SK-N-SH (cell line): Measurements from ENCODE around the gene CAPN10. TPM values are rescaled to one million over a fixed set of nuclear protein-coding genes. Genes with fewer than 3 reads are reported as not detected.

ENCODE experiments used
- CTCF ChIA-PET: fragments of 300-600, 350-600 bp; formaldehyde crosslinking; extraction: SDS; loops from one replicate; lab custom pipeline; 2021; lab: Yijun Ruan, JAX
- POLR2A ChIA-PET: fragments of 350-600 bp; sonication (Branson Sonifier 250); formaldehyde crosslinking; extraction: SDS; loops from one replicate; lab custom pipeline; 2020; ENCODE audit warnings: antibody characterized with exemption, inconsistent platforms; lab: Yijun Ruan, JAX
- DNase-seq: peaks from one replicate; pipeline ENCODE4 v3.0.0; 2012
- H2AFZ ChIP-seq: fragments of 200-600 bp; sonication (generic); 2 replicates; pipeline ENCODE4 v1.8.1; 2016; ENCODE audit warnings: antibody characterized with exemption, mild to moderate bottlenecking, low read depth
- H3F3A ChIP-seq: fragments of 200-600 bp; sonication (generic); replicated peaks from 2 replicates; pipeline ENCODE3; 2016; ENCODE audit warnings: antibody characterized with exemption, mild to moderate bottlenecking; ENCODE audit not compliant: insufficient read depth
- H3K27ac ChIP-seq, 2 experiments: fragments of 200-500 bp in 1 of 2; fragments of 200-600 bp in 1 of 2; sonication (Bioruptor generic) in 1 of 2; sonication (generic), shearing (Covaris generic) in 1 of 2; 2 replicates each; pipeline versions ENCODE4 v1.5.1 to v1.6.1; 2014 to 2016; ENCODE audit warnings: low read depth in 2 of 2, inconsistent platforms in 1 of 2, low read length in 1 of 2, mild to moderate bottlenecking in 1 of 2, mixed read lengths in 1 of 2
- H3K27me3 ChIP-seq: fragments of 200-600 bp; sonication (generic), shearing (Covaris generic); 2 replicates; pipeline ENCODE4 v1.6.1; 2016; ENCODE audit warnings: mixed run types; ENCODE audit not compliant: insufficient read depth
- H3K36me3 ChIP-seq, 2 experiments: fragments of 200-500 bp in 1 of 2; fragments of 200-600 bp in 1 of 2; sonication (Bioruptor generic) in 1 of 2; sonication (generic) in 1 of 2; replicated peaks in 1 of 2; 2 replicates each; pipeline versions ENCODE3 to v1.5.1; 2014 to 2016; ENCODE audit warnings: low read length in 1 of 2, mild to moderate bottlenecking in 1 of 2; ENCODE audit not compliant: insufficient read depth in 2 of 2, control insufficient read depth in 1 of 2
- H3K4me1 ChIP-seq, 2 experiments: fragments of 200-500 bp in 1 of 2; fragments of 200-600 bp in 1 of 2; sonication (Bioruptor generic) in 1 of 2; sonication (generic), shearing (Covaris generic) in 1 of 2; 2 replicates each; pipeline versions ENCODE4 v1.5.1 to v1.6.1; 2014 to 2016; ENCODE audit warnings: low read depth in 1 of 2, low read length in 1 of 2, mixed run types in 1 of 2; ENCODE audit not compliant: insufficient read depth in 2 of 2, control insufficient read depth in 1 of 2
- H3K4me2 ChIP-seq: fragments of 200-600 bp; sonication (generic), shearing (Covaris generic); 2 replicates; pipeline ENCODE4 v1.6.1; 2017; ENCODE audit warnings: mixed run types
- H3K4me3 ChIP-seq, 2 experiments: fragments of 200-500 bp in 1 of 2; fragments of 200-600 bp in 1 of 2; sonication (Bioruptor generic) in 1 of 2; sonication (generic), shearing (Covaris generic) in 1 of 2; 2 replicates each; pipeline versions ENCODE4 v1.5.1 to v1.8.1; 2014 to 2016; ENCODE audit warnings: low read depth in 2 of 2, inconsistent platforms in 1 of 2, low read length in 1 of 2, mild to moderate bottlenecking in 1 of 2, mixed read lengths in 1 of 2, moderate library complexity in 1 of 2
- H3K79me2 ChIP-seq: fragments of 200-600 bp; sonication (generic); 2 replicates; pipeline ENCODE4 v1.8.1; 2017; ENCODE audit warnings: mild to moderate bottlenecking; ENCODE audit not compliant: insufficient read depth
- H3K9ac ChIP-seq: fragments of 200-600 bp; sonication (generic); 2 replicates; pipeline ENCODE4 v1.6.1; 2017; ENCODE audit warnings: mixed run types
- H3K9me2 ChIP-seq: fragments of 200-600 bp; sonication (generic); 2 replicates; pipeline ENCODE4 v1.6.1; 2017; ENCODE audit warnings: mixed run types
- H3K9me3 ChIP-seq: fragments of 200-600 bp; sonication (generic); 2 replicates; pipeline ENCODE4 v1.6.1; 2017; ENCODE audit warnings: mixed run types, mild to moderate bottlenecking, moderate library complexity
- H4K20me1 ChIP-seq: fragments of 200-600 bp; sonication (generic); 2 replicates; pipeline ENCODE4 v1.6.1; 2017; ENCODE audit warnings: mild to moderate bottlenecking, mixed run types; ENCODE audit not compliant: insufficient read depth
- CHD2 ChIP-seq: fragments of 150-350 bp; IDR thresholded peaks from 2 replicates; pipeline ENCODE4 v1.6.1; 2018; ENCODE audit warnings: low read length; ENCODE audit not compliant: partially characterized antibody
- EZH2phosphoT487 ChIP-seq: fragments of 200-600 bp; sonication (generic); IDR thresholded peaks from 2 replicates; pipeline ENCODE4 v1.6.1; 2017; ENCODE audit warnings: low read depth, mixed run types, mild to moderate bottlenecking, antibody characterized with exemption, moderate library complexity, borderline replicate concordance
- FOSL2 ChIP-seq: IDR thresholded peaks from 2 replicates; pipeline ENCODE4 v1.4.0; 2012; ENCODE audit warnings: low read depth, mild to moderate bottlenecking, moderate library complexity, borderline replicate concordance
- FOXJ3 ChIP-seq: sonication (generic); formaldehyde crosslinking; IDR thresholded peaks from 2 replicates; pipeline ENCODE4 v1.5.1; 2020; ENCODE audit warnings: mild to moderate bottlenecking, missing genetic modification reagents
- GABPA ChIP-seq: IDR thresholded peaks from 2 replicates; pipeline ENCODE4 v1.4.0; 2012; ENCODE audit warnings: low read depth, mild to moderate bottlenecking
- NRF1 ChIP-seq: IDR thresholded peaks from 2 replicates; pipeline ENCODE4 v1.6.1; 2012; ENCODE audit warnings: low read depth, mild to moderate bottlenecking, low read length
- RAD21 ChIP-seq: IDR thresholded peaks from 2 replicates; pipeline ENCODE4 v1.6.1; 2012; ENCODE audit warnings: mild to moderate bottlenecking, low read length
- WGBS: methylation state at CpG from one replicate; pipeline ENCODE4 v1.1.6; 2017; ENCODE audit warnings: low lambda C conversion rate; 5-methylcytosine and 5-hydroxymethylcytosine counted together
- polyA plus RNA-seq, 3 experiments: library from polyadenylated mRNA; depleted of rRNA; stranded (reverse); fragments of >200 nt; gene quantifications; 2 replicates each; pipeline ENCODE4 v1.2.3, GENCODE V29; 2012
- TF ChIP-seq, protein P1 (sequence below): IDR thresholded peaks from 2 replicates; pipeline ENCODE4 v1.6.1; 2012; ENCODE audit warnings: mild to moderate bottlenecking, low read depth, low read length, moderate library complexity
- TF ChIP-seq, protein P2 (sequence below): IDR thresholded peaks from 2 replicates; pipeline ENCODE4 v1.4.0; 2012; ENCODE audit warnings: low read depth
- TF ChIP-seq, protein P3 (sequence below): IDR thresholded peaks from 2 replicates; pipeline ENCODE4 v1.4.0; 2012; ENCODE audit warnings: low read depth, borderline replicate concordance

CAPN10 gene
- polyA plus RNA-seq, 1 of the 3 experiments (the other 2 are of a cell fraction), result 24.0 TPM

DNA sequence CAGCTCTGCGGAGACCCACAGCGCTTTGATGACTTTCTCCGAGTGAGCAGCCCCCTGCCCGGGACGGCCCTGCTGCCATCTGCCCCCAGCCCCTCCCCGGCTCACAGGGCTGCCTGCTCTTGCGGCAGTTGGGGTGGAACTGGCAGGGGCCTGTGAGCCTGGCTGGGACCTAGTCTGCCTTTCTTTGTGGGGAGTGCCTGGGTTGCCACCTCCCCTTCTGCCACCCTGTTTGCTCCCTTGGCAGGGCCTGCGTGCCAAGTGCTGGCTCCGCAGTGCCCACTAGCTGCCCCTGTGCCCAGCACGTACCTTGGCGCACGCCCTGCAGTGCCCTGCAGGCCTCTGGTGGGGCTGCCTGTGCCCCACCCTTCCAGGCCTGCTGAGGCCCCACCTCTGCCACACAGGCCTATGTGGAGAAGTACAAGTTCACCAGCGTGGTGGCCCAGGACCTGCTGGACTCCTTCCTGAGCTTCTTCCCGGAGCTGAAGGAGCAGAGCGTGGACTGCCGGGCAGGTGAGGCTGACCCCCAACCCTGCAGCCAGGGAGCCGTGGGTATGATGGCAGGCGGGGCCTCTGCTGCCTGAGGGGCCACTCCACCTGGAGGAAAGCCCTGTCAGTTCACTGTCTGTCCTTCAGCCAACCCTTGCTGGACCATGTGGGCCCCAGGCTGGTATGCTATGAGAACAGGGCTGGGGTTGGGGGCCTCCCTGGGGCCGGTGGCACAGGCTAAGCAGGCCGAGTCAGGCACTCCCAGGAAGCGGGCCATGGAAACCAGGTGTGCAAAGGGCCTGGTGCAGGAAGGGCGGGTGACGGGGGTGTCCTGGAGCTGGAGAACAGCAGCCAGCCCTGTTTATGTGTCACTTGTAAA lies 11.2 kb upstream of the CAPN10 start:
- Histone ChIP-seq H4K20me1 (peaks cover 10% of the 10 kb centered on the region; the same call in 1 of the 2 replicates), H3K4me3 (no peak overlapping the region), H3K4me2 (no peak overlapping the region), H3K9ac (no peak overlapping the region), H3K9me3 (no peaks in the 10 kb centered on the region), H3K27me3 (no peaks in the 10 kb centered on the region), H3K79me2 (peaks cover 17% of the 10 kb centered on the region; the same call in 1 of the 2 replicates), H3K9me2 (no peaks in the 10 kb centered on the region), H3F3A (peaks cover 2% of the 10 kb centered on the region), H3K4me1 (peaks cover 0 to 7% of the 10 kb centered on the region in 2 experiments; a peak in 1 of 4 replicates), H3K36me3 (peaks cover 0 to 45% of the 10 kb centered on the region in 2 experiments), H2AFZ (no peak overlapping the region), H3K27ac (no peak overlapping the region)
- POLR2A ChIA-PET, result no interaction called here
- TF ChIP-seq FOSL2, result no peak
- TF ChIP-seq, protein P1, sequence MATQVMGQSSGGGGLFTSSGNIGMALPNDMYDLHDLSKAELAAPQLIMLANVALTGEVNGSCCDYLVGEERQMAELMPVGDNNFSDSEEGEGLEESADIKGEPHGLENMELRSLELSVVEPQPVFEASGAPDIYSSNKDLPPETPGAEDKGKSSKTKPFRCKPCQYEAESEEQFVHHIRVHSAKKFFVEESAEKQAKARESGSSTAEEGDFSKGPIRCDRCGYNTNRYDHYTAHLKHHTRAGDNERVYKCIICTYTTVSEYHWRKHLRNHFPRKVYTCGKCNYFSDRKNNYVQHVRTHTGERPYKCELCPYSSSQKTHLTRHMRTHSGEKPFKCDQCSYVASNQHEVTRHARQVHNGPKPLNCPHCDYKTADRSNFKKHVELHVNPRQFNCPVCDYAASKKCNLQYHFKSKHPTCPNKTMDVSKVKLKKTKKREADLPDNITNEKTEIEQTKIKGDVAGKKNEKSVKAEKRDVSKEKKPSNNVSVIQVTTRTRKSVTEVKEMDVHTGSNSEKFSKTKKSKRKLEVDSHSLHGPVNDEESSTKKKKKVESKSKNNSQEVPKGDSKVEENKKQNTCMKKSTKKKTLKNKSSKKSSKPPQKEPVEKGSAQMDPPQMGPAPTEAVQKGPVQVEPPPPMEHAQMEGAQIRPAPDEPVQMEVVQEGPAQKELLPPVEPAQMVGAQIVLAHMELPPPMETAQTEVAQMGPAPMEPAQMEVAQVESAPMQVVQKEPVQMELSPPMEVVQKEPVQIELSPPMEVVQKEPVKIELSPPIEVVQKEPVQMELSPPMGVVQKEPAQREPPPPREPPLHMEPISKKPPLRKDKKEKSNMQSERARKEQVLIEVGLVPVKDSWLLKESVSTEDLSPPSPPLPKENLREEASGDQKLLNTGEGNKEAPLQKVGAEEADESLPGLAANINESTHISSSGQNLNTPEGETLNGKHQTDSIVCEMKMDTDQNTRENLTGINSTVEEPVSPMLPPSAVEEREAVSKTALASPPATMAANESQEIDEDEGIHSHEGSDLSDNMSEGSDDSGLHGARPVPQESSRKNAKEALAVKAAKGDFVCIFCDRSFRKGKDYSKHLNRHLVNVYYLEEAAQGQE, result no peak
- TF ChIP-seq FOXJ3, result no peak
- no peak for TF ChIP-seq NRF1
- TF ChIP-seq, protein P2, sequence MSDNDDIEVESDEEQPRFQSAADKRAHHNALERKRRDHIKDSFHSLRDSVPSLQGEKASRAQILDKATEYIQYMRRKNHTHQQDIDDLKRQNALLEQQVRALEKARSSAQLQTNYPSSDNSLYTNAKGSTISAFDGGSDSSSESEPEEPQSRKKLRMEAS, result no peak
- TF ChIP-seq EZH2phosphoT487, result no peak
- no peak for TF ChIP-seq RAD21
- no peak for TF ChIP-seq GABPA
- TF ChIP-seq, protein P3, sequence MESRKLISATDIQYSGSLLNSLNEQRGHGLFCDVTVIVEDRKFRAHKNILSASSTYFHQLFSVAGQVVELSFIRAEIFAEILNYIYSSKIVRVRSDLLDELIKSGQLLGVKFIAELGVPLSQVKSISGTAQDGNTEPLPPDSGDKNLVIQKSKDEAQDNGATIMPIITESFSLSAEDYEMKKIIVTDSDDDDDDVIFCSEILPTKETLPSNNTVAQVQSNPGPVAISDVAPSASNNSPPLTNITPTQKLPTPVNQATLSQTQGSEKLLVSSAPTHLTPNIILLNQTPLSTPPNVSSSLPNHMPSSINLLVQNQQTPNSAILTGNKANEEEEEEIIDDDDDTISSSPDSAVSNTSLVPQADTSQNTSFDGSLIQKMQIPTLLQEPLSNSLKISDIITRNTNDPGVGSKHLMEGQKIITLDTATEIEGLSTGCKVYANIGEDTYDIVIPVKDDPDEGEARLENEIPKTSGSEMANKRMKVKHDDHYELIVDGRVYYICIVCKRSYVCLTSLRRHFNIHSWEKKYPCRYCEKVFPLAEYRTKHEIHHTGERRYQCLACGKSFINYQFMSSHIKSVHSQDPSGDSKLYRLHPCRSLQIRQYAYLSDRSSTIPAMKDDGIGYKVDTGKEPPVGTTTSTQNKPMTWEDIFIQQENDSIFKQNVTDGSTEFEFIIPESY, result no peak
- TF ChIP-seq CHD2, result no peak
- WGBS, result 84% methylated on average over 13 of the region's 23 CpGs
- DNase-seq, result no peak
- CTCF ChIA-PET, result interaction anchor here (3.1 kb wide), 1 partner anchor 9 kb away, joined by 14 read pairs; no protein-coding TSS in a partner anchor
